Endothelial cell (in vitro differentiated cells): ENCODE data around the gene SIAH2. TPM values are rescaled to one million over a fixed set of nuclear protein-coding genes. Genes with fewer than 3 reads are reported as not detected.

ENCODE experiments used
- DNase-seq: peaks from one replicate; pipeline ENCODE4 v3.0.0; 2021; ENCODE audit warnings: low spot score
- H3K27ac Mint-ChIP-seq: one replicate; pipeline ENCODE4 v1.8.0; 2021; ENCODE audit warnings: mixed read lengths, inconsistent platforms; ENCODE audit not compliant: unreplicated experiment
- H3K27me3 Mint-ChIP-seq: one replicate; pipeline ENCODE4 v1.8.0; 2021; ENCODE audit warnings: mild to moderate bottlenecking, moderate library complexity, mixed read lengths, inconsistent platforms; ENCODE audit not compliant: unreplicated experiment
- H3K36me3 Mint-ChIP-seq: one replicate; pipeline ENCODE4 v1.8.0; 2021; ENCODE audit warnings: mild to moderate bottlenecking, low read depth, mixed read lengths, inconsistent platforms; ENCODE audit not compliant: unreplicated experiment
- H3K4me1 Mint-ChIP-seq: one replicate; pipeline ENCODE4 v1.8.0; 2021; ENCODE audit warnings: mild to moderate bottlenecking, mixed read lengths, inconsistent platforms; ENCODE audit not compliant: unreplicated experiment
- H3K4me3 Mint-ChIP-seq: one replicate; pipeline ENCODE4 v1.8.0; 2021; ENCODE audit warnings: mild to moderate bottlenecking, mixed read lengths, inconsistent platforms; ENCODE audit not compliant: unreplicated experiment
- H3K9me3 Mint-ChIP-seq: one replicate; pipeline ENCODE4 v1.8.0; 2021; ENCODE audit warnings: mixed read lengths, inconsistent platforms; ENCODE audit not compliant: unreplicated experiment
- CTCF ChIP-seq: fragments of 200-600 bp; sonication (generic); IDR thresholded peaks from one replicate; pipeline ENCODE4 v1.5.0; 2021; ENCODE audit warnings: antibody characterized with exemption; ENCODE audit not compliant: unreplicated experiment
- total RNA-seq: library from RNA; stranded (reverse); fragmentation: NEBNext Ultra II Directional; extraction: Animal tissue kit (Norgen Biotek cat#: 25700); gene quantifications from one replicate; pipeline ENCODE4 v1.2.1, GENCODE V29; 2021; ENCODE audit not compliant: unreplicated experiment

The SIAH2 gene
- total RNA-seq, 1 donor from 2014 or later = 13.2 TPM

GRCh38 chr3:150744919-150745211 lies 18.1 kb downstream of the SIAH2 start:
- Mint-ChIP-seq H3K27me3 (no peaks in the 10 kb centered on the region), H3K9me3 (no peaks in the 10 kb centered on the region), H3K4me1 (peaks cover 5% of the 10 kb centered on the region), H3K27ac (no peak overlapping the region), H3K4me3 (no peak overlapping the region), H3K36me3 (peaks cover 6% of the 10 kb centered on the region)
- DNase-seq = no peak
- TF ChIP-seq CTCF = no peak

- H3K36me3 Mint-ChIP-seq = peaks cover 6% of the 10 kb centered on the region
- no peak for DNase-seq
- no peaks in the 10 kb centered on the region for H3K9me3 Mint-ChIP-seq
- H3K4me3 Mint-ChIP-seq = no peak overlapping the region
- peaks cover 5% of the 10 kb centered on the region for H3K4me1 Mint-ChIP-seq
- H3K27ac Mint-ChIP-seq = no peak overlapping the region
- no peaks in the 10 kb centered on the region for H3K27me3 Mint-ChIP-seq
- TF ChIP-seq CTCF = no peak
These were observed 18.7 kb downstream of the SIAH2 start for GRCh38 chr3:150744041-150744918.

GRCh38 chr3:150743508-150743907 lies 19.5 kb downstream of the SIAH2 start:
- Mint-ChIP-seq H3K36me3 (peaks cover 6% of the 10 kb centered on the region), H3K9me3 (no peaks in the 10 kb centered on the region), H3K27ac (no peak overlapping the region), H3K4me1 (peaks cover 5% of the 10 kb centered on the region), H3K27me3 (no peaks in the 10 kb centered on the region), H3K4me3 (no peak overlapping the region)
- DNase-seq = no peak
- no peak for TF ChIP-seq CTCF

- Mint-ChIP-seq H3K36me3 (peaks cover 6% of the 10 kb centered on the region), H3K4me3 (no peak overlapping the region), H3K9me3 (no peaks in the 10 kb centered on the region), H3K4me1 (peaks cover 5% of the 10 kb centered on the region), H3K27me3 (no peaks in the 10 kb centered on the region), H3K27ac (no peak overlapping the region)
- DNase-seq = no peak
- no peak for TF ChIP-seq CTCF
These were observed 20.3 kb downstream of the SIAH2 start for GRCh38 chr3:150742679-150743078.

- peaks cover 5% of the 10 kb centered on the region for H3K4me1 Mint-ChIP-seq
- no peak overlapping the region for H3K27ac Mint-ChIP-seq
- no peaks in the 10 kb centered on the region for H3K9me3 Mint-ChIP-seq
- H3K4me3 Mint-ChIP-seq = no peak overlapping the region
- DNase-seq = no peak
- H3K36me3 Mint-ChIP-seq = peaks cover 6% of the 10 kb centered on the region
- no peaks in the 10 kb centered on the region for H3K27me3 Mint-ChIP-seq
- no peak for TF ChIP-seq CTCF
These were observed 20.8 kb downstream of the SIAH2 start for GRCh38 chr3:150742141-150742523.
